Suprapubic skin (tissue), 3 donors: ENCODE results near the gene LRRC43.

Source experiments
- CTCF ChIP-seq, 2 donors: fragments of 200-600 bp in 1 of 2; fragments of 450-650 bp in 1 of 2; sonication (generic) in 1 of 2; IDR thresholded peaks; one replicate each; pipeline ENCODE4 v1.5.1; 2016 to 2019; ENCODE audit warnings: antibody characterized with exemption in 2 of 2, mild to moderate bottlenecking in 1 of 2, moderate library complexity in 1 of 2
- POLR2AphosphoS5 ChIP-seq, 3 donors: sonication (generic); formaldehyde crosslinking; IDR thresholded peaks; one replicate each; pipeline ENCODE4 v1.6.1; 2017; ENCODE audit warnings: antibody characterized with exemption in 3 of 3

GRCh38 chr12:122139266-122139665, 43.7 kb upstream of the LRRC43 start:
- TF ChIP-seq CTCF (IDR thresholded peaks at IDR 0.05): no peak
- no peak for TF ChIP-seq POLR2AphosphoS5 (IDR thresholded peaks at IDR 0.05)
